ENCODE measurements around the gene MPP2. TPM values are rescaled to one million over a fixed set of nuclear protein-coding genes. Genes with fewer than 3 reads are reported as not detected.

Gene MPP2
- total and polyA plus RNA-seq, 9 of the 15 experiments (the other 6 are each of a cell fraction or from before 2014, with no cell fraction given): 0.04 to 1.0 (median 0.24) TPM

DNA sequence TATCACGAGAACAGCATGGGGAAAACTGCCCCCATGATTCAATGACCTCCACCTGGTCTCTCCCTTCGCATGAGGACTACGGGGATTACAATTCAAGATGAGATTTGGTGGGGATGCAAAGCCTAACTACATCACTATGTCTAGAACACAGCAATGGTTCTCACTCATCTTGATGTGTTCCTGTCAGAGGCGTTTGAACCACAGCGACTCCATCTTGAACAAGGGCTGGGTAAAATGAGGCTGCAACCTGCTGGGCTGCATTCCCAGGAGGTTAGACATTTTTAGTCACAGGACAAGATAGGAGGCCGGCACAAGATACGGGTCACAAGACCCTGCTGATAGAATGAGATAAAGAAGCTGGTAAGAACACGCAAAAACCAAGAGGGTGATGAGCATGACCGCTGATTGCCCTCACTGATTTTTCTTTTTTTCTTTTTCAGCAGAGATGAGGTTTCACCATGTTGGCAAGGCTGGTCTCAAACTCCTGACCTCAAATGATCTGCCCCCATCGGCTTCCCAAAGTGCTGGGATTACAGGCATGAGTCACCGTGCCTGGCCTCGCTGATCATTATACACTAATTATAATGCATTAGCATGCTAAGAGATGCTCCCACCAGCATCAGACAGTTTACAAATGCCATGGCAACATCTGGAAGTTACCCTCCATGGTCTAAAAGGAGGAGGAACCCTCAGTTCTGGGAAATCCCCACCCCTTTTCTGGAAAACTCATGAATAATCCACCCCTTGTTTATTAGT, 37.9 kb upstream of the MPP2 start (continued):
- no peak for TF ChIP-seq DIDO1 (tag; IDR thresholded peaks at IDR 0.05; ENCODE audit: low read depth)
- no peak for TF ChIP-seq BHLHE40 (IDR thresholded peaks at IDR 0.05; ENCODE audit: low read length)
- no peak for TF ChIP-seq CCNT2 (IDR thresholded peaks at IDR 0.05; ENCODE audit: borderline replicate concordance, extremely low read depth, insufficient read length, low read depth, low read length)
- TF ChIP-seq MAFK (IDR thresholded peaks at IDR 0.05; ENCODE audit: low read length): no peak
- TF ChIP-seq, protein P1, sequence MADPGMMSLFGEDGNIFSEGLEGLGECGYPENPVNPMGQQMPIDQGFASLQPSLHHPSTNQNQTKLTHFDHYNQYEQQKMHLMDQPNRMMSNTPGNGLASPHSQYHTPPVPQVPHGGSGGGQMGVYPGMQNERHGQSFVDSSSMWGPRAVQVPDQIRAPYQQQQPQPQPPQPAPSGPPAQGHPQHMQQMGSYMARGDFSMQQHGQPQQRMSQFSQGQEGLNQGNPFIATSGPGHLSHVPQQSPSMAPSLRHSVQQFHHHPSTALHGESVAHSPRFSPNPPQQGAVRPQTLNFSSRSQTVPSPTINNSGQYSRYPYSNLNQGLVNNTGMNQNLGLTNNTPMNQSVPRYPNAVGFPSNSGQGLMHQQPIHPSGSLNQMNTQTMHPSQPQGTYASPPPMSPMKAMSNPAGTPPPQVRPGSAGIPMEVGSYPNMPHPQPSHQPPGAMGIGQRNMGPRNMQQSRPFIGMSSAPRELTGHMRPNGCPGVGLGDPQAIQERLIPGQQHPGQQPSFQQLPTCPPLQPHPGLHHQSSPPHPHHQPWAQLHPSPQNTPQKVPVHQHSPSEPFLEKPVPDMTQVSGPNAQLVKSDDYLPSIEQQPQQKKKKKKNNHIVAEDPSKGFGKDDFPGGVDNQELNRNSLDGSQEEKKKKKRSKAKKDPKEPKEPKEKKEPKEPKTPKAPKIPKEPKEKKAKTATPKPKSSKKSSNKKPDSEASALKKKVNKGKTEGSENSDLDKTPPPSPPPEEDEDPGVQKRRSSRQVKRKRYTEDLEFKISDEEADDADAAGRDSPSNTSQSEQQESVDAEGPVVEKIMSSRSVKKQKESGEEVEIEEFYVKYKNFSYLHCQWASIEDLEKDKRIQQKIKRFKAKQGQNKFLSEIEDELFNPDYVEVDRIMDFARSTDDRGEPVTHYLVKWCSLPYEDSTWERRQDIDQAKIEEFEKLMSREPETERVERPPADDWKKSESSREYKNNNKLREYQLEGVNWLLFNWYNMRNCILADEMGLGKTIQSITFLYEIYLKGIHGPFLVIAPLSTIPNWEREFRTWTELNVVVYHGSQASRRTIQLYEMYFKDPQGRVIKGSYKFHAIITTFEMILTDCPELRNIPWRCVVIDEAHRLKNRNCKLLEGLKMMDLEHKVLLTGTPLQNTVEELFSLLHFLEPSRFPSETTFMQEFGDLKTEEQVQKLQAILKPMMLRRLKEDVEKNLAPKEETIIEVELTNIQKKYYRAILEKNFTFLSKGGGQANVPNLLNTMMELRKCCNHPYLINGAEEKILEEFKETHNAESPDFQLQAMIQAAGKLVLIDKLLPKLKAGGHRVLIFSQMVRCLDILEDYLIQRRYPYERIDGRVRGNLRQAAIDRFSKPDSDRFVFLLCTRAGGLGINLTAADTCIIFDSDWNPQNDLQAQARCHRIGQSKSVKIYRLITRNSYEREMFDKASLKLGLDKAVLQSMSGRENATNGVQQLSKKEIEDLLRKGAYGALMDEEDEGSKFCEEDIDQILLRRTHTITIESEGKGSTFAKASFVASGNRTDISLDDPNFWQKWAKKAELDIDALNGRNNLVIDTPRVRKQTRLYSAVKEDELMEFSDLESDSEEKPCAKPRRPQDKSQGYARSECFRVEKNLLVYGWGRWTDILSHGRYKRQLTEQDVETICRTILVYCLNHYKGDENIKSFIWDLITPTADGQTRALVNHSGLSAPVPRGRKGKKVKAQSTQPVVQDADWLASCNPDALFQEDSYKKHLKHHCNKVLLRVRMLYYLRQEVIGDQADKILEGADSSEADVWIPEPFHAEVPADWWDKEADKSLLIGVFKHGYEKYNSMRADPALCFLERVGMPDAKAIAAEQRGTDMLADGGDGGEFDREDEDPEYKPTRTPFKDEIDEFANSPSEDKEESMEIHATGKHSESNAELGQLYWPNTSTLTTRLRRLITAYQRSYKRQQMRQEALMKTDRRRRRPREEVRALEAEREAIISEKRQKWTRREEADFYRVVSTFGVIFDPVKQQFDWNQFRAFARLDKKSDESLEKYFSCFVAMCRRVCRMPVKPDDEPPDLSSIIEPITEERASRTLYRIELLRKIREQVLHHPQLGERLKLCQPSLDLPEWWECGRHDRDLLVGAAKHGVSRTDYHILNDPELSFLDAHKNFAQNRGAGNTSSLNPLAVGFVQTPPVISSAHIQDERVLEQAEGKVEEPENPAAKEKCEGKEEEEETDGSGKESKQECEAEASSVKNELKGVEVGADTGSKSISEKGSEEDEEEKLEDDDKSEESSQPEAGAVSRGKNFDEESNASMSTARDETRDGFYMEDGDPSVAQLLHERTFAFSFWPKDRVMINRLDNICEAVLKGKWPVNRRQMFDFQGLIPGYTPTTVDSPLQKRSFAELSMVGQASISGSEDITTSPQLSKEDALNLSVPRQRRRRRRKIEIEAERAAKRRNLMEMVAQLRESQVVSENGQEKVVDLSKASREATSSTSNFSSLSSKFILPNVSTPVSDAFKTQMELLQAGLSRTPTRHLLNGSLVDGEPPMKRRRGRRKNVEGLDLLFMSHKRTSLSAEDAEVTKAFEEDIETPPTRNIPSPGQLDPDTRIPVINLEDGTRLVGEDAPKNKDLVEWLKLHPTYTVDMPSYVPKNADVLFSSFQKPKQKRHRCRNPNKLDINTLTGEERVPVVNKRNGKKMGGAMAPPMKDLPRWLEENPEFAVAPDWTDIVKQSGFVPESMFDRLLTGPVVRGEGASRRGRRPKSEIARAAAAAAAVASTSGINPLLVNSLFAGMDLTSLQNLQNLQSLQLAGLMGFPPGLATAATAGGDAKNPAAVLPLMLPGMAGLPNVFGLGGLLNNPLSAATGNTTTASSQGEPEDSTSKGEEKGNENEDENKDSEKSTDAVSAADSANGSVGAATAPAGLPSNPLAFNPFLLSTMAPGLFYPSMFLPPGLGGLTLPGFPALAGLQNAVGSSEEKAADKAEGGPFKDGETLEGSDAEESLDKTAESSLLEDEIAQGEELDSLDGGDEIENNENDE (IDR thresholded peaks at IDR 0.05; ENCODE audit: low read depth, low read length): no peak
- no peak for TF ChIP-seq ZBTB2 (IDR thresholded peaks at IDR 0.05)
- TF ChIP-seq, protein P2, sequence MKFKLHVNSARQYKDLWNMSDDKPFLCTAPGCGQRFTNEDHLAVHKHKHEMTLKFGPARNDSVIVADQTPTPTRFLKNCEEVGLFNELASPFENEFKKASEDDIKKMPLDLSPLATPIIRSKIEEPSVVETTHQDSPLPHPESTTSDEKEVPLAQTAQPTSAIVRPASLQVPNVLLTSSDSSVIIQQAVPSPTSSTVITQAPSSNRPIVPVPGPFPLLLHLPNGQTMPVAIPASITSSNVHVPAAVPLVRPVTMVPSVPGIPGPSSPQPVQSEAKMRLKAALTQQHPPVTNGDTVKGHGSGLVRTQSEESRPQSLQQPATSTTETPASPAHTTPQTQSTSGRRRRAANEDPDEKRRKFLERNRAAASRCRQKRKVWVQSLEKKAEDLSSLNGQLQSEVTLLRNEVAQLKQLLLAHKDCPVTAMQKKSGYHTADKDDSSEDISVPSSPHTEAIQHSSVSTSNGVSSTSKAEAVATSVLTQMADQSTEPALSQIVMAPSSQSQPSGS (CRISPR knock-in tag; IDR thresholded peaks at IDR 0.05): no peak
- TF ChIP-seq, protein P3, sequence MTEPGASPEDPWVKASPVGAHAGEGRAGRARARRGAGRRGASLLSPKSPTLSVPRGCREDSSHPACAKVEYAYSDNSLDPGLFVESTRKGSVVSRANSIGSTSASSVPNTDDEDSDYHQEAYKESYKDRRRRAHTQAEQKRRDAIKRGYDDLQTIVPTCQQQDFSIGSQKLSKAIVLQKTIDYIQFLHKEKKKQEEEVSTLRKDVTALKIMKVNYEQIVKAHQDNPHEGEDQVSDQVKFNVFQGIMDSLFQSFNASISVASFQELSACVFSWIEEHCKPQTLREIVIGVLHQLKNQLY (CRISPR knock-in tag; conservative IDR thresholded peaks at IDR 0.05): no peak
- peak; percentile 71; the same call in 1 of the 2 replicates for TF ChIP-seq ZNF239 (CRISPR knock-in tag; IDR thresholded peaks at IDR 0.05)
- TF ChIP-seq NFE2L1 (tag; IDR thresholded peaks at IDR 0.05; ENCODE audit: borderline replicate concordance, low read depth): no peak
- no peak for TF ChIP-seq ZKSCAN8 (CRISPR knock-in tag; IDR thresholded peaks at IDR 0.05)

Data from K562 (cell line).